ENCODE measurements around the gene CDCA3.
A peak's percentile ranks its signal among the peaks of the same experiment; 100 is the strongest.

GRCh38 chr12:6866920-6867412, 15.9 kb upstream of the CDCA3 start:
- peak in 1 of 4 experiments; percentile 12 for TF ChIP-seq CTCF (IDR thresholded peaks at IDR 0.05)
- no peak for TF ChIP-seq POLR2A (IDR thresholded peaks at IDR 0.05)

Measured in gastroesophageal sphincter (tissue), 3 donors.